Upper lobe of left lung (tissue), 6 donors: Measurements from ENCODE around the gene OTUB1. TPM values are rescaled to one million over a fixed set of nuclear protein-coding genes. Genes with fewer than 3 reads are reported as not detected.

Experiments used
- ATAC-seq, 2 donors: fragments of 200-7000 bp; cut with Tn5 transposase; one replicate each; pipeline ENCODE4 v1.9.1; 2022; ENCODE audit warnings: mild to moderate bottlenecking in 2 of 2, moderate library complexity in 2 of 2; ENCODE audit not compliant: low FRiP score in 2 of 2
- DNase-seq, 2 donors: peaks; one replicate each; pipeline ENCODE4 v3.0.0-alpha.2; 2019 to 2020
- H3K27ac ChIP-seq, 4 donors: fragments of 200-600 bp; sonication (generic); one replicate each; pipeline ENCODE4 v1.5.1; 2016 to 2019
- H3K27me3 ChIP-seq, 4 donors: fragments of 200-600 bp; sonication (generic); one replicate each; pipeline ENCODE4 v1.5.1; 2017 to 2019
- H3K36me3 ChIP-seq, 4 donors: fragments of 200-600 bp; sonication (generic); one replicate each; pipeline ENCODE4 v1.5.1; 2016 to 2019
- H3K4me1 ChIP-seq, 4 donors: fragments of 200-600 bp; sonication (generic); one replicate each; pipeline ENCODE4 v1.5.1; 2018 to 2019
- H3K4me3 ChIP-seq, 4 donors: fragments of 200-600 bp; sonication (generic); one replicate each; pipeline ENCODE4 v1.5.1; 2017 to 2019; ENCODE audit warnings: mild to moderate bottlenecking in 2 of 4, moderate library complexity in 1 of 4
- H3K9me3 ChIP-seq, 4 donors: fragments of 200-600 bp; sonication (generic); one replicate each; pipeline ENCODE4 v1.5.1; 2018 to 2019
- EP300 ChIP-seq, 4 donors: sonication (generic); formaldehyde crosslinking; IDR thresholded peaks; one replicate each; pipeline ENCODE4 v1.5.1; 2017; ENCODE audit warnings: antibody characterized with exemption in 4 of 4, control low read depth in 2 of 4
- POLR2A ChIP-seq, 4 donors: fragments of 450-650 bp; IDR thresholded peaks; one replicate each; pipeline ENCODE4 v1.5.1; 2016 to 2017; ENCODE audit warnings: antibody characterized with exemption in 4 of 4, mild to moderate bottlenecking in 2 of 4
- POLR2AphosphoS5 ChIP-seq, 2 donors: sonication (generic); formaldehyde crosslinking; IDR thresholded peaks; one replicate each; pipeline ENCODE4 v1.5.1; 2017; ENCODE audit warnings: antibody characterized with exemption in 2 of 2
- WGBS, 2 donors: methylation state at CpG; one replicate each; pipeline ENCODE4 v1.1.5; 2017 to 2018; 5-methylcytosine and 5-hydroxymethylcytosine counted together
- total RNA-seq, 6 donors: library from RNA; depleted of rRNA in 4 of 6; stranded (reverse); fragments of >200 nt in 4 of 6; gene quantifications; one replicate each; pipeline versions ENCODE4 v1.1.0 to v1.2.1, GENCODE V29; 2016 to 2021
- TF ChIP-seq, protein P1 (sequence below), 6 experiments: fragments of 450-650 bp in 4 of 6; fragments of 200-600 bp in 2 of 6; sonication (generic) in 2 of 6; IDR thresholded peaks; one replicate each; pipeline ENCODE4 v1.5.1; 2016 to 2019; ENCODE audit warnings: antibody characterized with exemption in 6 of 6
- donor health status: DM: no; HTN: no; CAD: no; lungs with moderate emphysema.
- donor health status: DM: no; HTN: yes; CAD: no; lungs with severe emphysema.

The OTUB1 gene
- total RNA-seq, 6 donors from 2014 or later = 58.6 to 95.3 (median 72.5) TPM

DNA sequence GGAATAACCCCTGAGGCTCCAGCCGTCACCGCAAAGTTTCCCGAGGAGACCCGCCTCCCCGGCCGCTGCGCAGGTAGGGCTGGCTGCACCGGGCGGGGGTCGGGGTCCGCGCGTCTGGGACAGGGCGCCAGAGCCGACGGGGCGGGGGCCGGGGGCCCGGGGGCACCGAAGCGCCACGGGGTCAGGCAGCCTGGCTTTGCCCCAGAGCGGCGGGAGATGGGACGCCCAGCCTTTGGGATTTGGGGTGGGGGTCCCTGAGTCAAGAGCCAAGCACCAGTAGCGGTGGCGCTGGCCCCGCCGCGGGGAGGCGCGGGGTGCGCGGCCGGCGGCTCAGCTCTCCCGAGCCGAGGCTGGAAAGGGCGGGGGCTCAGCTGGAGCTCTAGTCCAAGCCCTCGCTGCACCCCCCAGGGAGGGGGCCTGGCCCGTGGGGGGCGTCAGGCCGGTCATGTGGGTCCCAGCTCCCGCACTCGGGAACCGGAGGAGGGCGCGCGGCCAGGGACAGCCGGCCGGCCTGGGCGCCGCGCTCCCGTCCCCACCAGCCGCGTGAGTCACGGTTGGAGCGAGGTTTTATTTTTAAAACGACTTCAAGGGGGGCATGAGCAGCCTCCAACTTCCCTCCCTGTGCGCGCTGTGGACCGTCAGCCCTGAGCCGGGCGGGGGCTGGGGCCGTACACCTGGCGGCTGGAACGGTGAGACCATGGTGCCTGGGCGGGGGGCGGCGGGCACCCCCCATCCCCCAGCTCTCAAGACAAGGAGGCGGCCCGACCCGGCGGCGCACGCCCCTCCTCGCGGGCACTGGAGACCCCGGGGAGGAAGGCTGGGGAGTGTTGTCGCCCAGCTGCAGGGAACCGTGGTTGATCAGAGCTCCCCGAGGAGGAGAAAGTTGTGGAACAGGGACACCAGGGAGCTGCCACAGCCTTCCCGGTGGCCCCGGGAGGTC, 50.1 kb downstream of the OTUB1 start:
- no peaks in the 10 kb centered on the region for H3K9me3 ChIP-seq
- peak in 1 of 2 donors; percentile 62 for ATAC-seq
- H3K4me1 ChIP-seq = peaks cover 15 to 20% (median 16%) of the 10 kb centered on the region in 4 donors
- H3K27ac ChIP-seq = no peak overlapping the region
- no peak for TF ChIP-seq EP300 (IDR thresholded peaks at IDR 0.05)
- TF ChIP-seq, protein P1, sequence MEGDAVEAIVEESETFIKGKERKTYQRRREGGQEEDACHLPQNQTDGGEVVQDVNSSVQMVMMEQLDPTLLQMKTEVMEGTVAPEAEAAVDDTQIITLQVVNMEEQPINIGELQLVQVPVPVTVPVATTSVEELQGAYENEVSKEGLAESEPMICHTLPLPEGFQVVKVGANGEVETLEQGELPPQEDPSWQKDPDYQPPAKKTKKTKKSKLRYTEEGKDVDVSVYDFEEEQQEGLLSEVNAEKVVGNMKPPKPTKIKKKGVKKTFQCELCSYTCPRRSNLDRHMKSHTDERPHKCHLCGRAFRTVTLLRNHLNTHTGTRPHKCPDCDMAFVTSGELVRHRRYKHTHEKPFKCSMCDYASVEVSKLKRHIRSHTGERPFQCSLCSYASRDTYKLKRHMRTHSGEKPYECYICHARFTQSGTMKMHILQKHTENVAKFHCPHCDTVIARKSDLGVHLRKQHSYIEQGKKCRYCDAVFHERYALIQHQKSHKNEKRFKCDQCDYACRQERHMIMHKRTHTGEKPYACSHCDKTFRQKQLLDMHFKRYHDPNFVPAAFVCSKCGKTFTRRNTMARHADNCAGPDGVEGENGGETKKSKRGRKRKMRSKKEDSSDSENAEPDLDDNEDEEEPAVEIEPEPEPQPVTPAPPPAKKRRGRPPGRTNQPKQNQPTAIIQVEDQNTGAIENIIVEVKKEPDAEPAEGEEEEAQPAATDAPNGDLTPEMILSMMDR (IDR thresholded peaks at IDR 0.05) = no peak
- H3K36me3 ChIP-seq = no peaks in the 10 kb centered on the region
- DNase-seq = peak in 1 of 2 donors; percentile 87
- peaks cover 0 to 29% (median 16%) of the 10 kb centered on the region in 4 donors for H3K27me3 ChIP-seq
- WGBS, 2 donors = 4 to 25% methylated on average over 2 to 30 of the region's 85 CpGs
- H3K4me3 ChIP-seq = peak overlapping the region in 3 of 4 donors; percentile 29 to 46 (median 39)

DNA sequence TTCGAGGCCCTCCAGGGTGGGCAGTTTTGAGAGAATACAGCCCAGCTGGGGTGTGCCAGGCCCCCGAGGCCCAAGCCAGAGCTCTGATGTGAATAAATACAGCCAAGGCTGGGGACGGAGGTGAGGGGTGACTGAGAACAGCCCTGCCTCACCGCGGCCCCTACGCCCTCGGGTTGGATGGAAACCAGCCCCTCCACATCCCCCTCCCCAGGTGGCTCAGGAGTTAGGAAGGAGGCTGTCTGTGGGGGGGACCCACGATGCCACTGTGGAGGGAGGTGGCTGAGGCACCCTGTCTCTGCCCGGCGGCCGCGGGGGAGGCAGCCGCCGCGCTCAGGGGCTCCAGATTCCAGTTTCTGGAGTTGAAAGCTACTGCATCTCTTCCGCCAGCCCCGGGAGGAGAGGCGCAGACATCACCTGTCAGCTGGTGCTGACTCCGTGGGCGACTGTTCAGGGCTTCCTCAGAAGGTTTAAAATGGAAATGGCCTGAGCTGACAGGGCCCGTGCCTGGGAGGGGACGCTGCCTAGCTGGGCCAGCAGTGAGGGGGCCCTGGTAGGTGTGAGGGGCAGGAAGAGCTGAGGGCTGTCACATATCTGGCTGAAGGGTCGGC, 50.9 kb downstream of the OTUB1 start:
- 5 to 50% methylated on average over 3 to 11 of the region's 23 CpGs for WGBS, 2 donors
- peak in 1 of 2 donors; percentile 68 for DNase-seq
- no peaks in the 10 kb centered on the region for H3K36me3 ChIP-seq
- H3K27me3 ChIP-seq = peaks cover 0 to 29% (median 16%) of the 10 kb centered on the region in 4 donors
- no peak overlapping the region for H3K27ac ChIP-seq
- H3K4me3 ChIP-seq = no peak overlapping the region
- peaks cover 15 to 20% (median 16%) of the 10 kb centered on the region in 4 donors for H3K4me1 ChIP-seq
- no peaks in the 10 kb centered on the region for H3K9me3 ChIP-seq
- TF ChIP-seq POLR2AphosphoS5 (IDR thresholded peaks at IDR 0.05) (no peak), POLR2A (IDR thresholded peaks at IDR 0.05) (no peak), EP300 (IDR thresholded peaks at IDR 0.05) (no peak)
- TF ChIP-seq, protein P1 (IDR thresholded peaks at IDR 0.05) = no peak
- no peak for ATAC-seq

DNA sequence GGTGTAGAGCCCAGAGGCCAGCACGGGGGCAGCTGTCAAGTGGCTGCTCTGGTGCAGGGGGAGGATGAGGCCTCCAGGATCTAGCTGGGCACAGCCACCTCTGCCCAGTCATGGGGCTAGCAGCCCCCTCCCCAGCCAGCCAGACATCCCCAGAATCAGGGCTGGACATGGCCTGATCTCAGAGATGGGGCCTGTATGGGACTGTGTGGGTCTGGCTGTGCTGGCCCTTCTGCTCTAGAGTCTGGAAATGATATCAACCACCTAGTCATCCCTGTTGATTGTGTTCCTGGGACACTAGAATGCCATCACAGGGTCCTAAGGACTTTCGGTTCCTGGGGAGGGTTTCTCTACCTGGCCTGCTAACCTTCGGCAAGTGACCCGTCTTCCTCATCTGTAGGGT, 52.3 kb downstream of the OTUB1 start:
- TF ChIP-seq POLR2A (IDR thresholded peaks at IDR 0.05) (no peak), POLR2AphosphoS5 (IDR thresholded peaks at IDR 0.05) (no peak), EP300 (IDR thresholded peaks at IDR 0.05) (no peak)
- TF ChIP-seq, protein P1 (IDR thresholded peaks at IDR 0.05) = no peak
- Histone ChIP-seq H3K27me3 (peaks cover 0 to 29% (median 16%) of the 10 kb centered on the region in 4 donors), H3K27ac (no peak overlapping the region), H3K4me1 (peaks cover 15 to 20% (median 16%) of the 10 kb centered on the region in 4 donors), H3K36me3 (no peaks in the 10 kb centered on the region), H3K9me3 (no peaks in the 10 kb centered on the region), H3K4me3 (no peak overlapping the region)
- no peak for DNase-seq
- no peak for ATAC-seq
- WGBS, 2 donors = 87 to 89% methylated on average over 4 of the region's 4 CpGs

DNA sequence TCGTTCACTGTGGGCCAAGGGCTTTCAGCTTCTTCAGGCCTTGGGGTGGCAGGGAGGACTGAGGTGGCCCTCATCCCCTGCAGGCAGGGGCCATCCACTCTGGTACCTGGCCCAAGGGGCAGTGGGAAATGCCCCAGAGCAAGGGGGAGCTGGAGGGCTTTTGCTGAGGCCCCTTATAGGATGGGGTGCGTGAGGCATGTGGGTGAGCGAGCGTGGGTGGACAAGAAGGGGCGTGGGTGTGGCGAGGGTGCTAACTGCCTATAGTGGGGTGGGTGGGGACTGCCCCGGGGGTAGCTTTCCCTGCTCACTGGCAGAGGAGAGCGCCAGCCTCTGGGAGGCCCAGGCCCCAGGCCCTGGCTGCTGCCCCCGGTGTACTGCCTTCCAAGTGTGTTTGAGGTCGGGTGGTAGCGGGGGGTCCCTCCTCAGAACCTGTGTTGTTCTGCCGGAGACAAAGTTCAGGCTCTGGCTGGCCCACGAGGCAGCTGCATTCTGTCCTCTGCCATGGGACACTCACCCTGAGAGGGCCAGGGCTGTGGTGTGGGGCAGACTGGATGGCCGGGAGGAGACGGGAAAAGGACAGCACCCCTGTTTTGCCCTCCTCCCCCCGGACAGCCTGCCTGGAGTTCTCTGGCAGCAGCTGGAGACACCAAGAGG, 52.9 kb downstream of the OTUB1 start:
- DNase-seq (peak in 1 of 2 donors; percentile 55), ATAC-seq (no peak)
- H3K27me3 ChIP-seq = peaks cover 0 to 29% (median 16%) of the 10 kb centered on the region in 4 donors
- no peaks in the 10 kb centered on the region for H3K36me3 ChIP-seq
- WGBS, 2 donors = 86 to 90% methylated on average over 10 to 16 of the region's 16 CpGs
- H3K27ac ChIP-seq = no peak overlapping the region
- peaks cover 15 to 20% (median 16%) of the 10 kb centered on the region in 4 donors for H3K4me1 ChIP-seq
- H3K9me3 ChIP-seq = no peaks in the 10 kb centered on the region
- H3K4me3 ChIP-seq = no peak overlapping the region
- no peak for TF ChIP-seq EP300 (IDR thresholded peaks at IDR 0.05)
